Transverse colon (tissue), 4 donors: ENCODE results near the gene TBC1D2B.
A peak's percentile ranks its signal among the peaks of the same experiment; 100 is the strongest.

Experiments used
- EP300 ChIP-seq: sonication (generic); formaldehyde crosslinking; IDR thresholded peaks from one replicate; pipeline ENCODE4 v1.6.1; 2017; ENCODE audit warnings: antibody characterized with exemption, low read depth
- POLR2AphosphoS5 ChIP-seq, 3 donors: sonication (generic); formaldehyde crosslinking; IDR thresholded peaks; one replicate each; pipeline ENCODE4 v1.6.1; 2016; ENCODE audit warnings: antibody characterized with exemption in 3 of 3
- TF ChIP-seq, protein P1 (sequence below), 5 experiments: fragments of 200-600 bp in 3 of 5; fragments of 450-650 bp in 2 of 5; sonication (generic) in 3 of 5; IDR thresholded peaks; 1 replicate in 2 of 5; 2 replicates in 3 of 5; pipeline ENCODE4 v1.5.1; 2016 to 2017; ENCODE audit warnings: antibody characterized with exemption in 5 of 5, inconsistent platforms in 3 of 5, mild to moderate bottlenecking in 2 of 5, moderate library complexity in 1 of 5

DNA sequence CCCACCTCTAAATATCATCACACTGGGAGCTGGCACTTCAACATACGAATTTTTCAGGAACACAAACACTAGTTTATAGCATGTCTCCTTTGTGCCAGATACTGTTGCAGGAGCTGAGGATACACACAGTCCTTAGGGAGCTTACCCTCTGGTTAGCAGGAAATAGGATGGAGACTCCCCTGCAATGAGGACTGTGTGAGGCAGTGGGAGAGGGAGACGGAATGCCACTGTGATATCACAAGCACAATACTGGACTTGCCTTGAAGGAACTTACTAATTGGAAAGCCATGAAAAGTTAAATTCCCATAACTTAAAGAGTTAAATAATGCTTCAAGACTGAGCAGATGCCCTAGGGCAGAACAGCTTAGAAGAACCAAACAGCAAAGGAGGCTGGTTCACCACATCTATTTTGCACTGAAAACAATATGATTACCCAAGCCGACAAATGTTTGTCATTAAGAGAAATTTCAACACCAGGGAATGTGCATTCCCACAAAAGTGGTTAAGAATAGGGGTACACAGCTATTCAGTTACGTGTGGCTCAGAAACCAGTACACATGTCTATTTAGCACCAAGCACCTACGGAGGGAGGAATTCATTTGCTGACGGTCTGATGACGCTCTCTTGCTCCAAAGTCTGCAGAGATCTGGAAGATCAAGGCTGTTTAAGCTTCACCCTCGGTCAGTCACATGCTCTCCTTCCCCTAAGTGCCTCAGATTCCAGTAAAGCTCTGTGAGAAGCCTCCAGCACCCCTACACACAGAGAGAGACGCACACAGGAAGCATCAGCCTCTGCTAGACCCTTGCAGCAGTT, 5.2 kb downstream of the TBC1D2B start:
- TF ChIP-seq POLR2AphosphoS5 (IDR thresholded peaks at IDR 0.05) (peak; percentile 74 to 77 (median 76)), EP300 (peak; percentile 82)
- TF ChIP-seq, protein P1, sequence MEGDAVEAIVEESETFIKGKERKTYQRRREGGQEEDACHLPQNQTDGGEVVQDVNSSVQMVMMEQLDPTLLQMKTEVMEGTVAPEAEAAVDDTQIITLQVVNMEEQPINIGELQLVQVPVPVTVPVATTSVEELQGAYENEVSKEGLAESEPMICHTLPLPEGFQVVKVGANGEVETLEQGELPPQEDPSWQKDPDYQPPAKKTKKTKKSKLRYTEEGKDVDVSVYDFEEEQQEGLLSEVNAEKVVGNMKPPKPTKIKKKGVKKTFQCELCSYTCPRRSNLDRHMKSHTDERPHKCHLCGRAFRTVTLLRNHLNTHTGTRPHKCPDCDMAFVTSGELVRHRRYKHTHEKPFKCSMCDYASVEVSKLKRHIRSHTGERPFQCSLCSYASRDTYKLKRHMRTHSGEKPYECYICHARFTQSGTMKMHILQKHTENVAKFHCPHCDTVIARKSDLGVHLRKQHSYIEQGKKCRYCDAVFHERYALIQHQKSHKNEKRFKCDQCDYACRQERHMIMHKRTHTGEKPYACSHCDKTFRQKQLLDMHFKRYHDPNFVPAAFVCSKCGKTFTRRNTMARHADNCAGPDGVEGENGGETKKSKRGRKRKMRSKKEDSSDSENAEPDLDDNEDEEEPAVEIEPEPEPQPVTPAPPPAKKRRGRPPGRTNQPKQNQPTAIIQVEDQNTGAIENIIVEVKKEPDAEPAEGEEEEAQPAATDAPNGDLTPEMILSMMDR (IDR thresholded peaks at IDR 0.05): no peak
